SU-DHL-6 (cell line): ENCODE results near the gene MVP.

Experiments used
- H2AFZ ChIP-seq: fragments of 200-600 bp; sonication (generic); 2 replicates; pipeline ENCODE4 v1.6.1; 2014; ENCODE audit warnings: low read depth, mild to moderate bottlenecking, moderate library complexity, mixed read lengths, antibody characterized with exemption, low read length; ENCODE audit not compliant: severe bottlenecking
- H3F3A ChIP-seq: fragments of 200-600 bp; shearing (Covaris generic); 2 replicates; pipeline ENCODE4 v1.6.0; 2016; ENCODE audit warnings: antibody characterized with exemption, mild to moderate bottlenecking; ENCODE audit not compliant: insufficient read depth
- H3K27ac ChIP-seq: fragments of 200-600 bp; sonication (generic); 2 replicates; pipeline ENCODE4 v1.5.1; 2016; ENCODE audit warnings: low read depth, mild to moderate bottlenecking, low read length, moderate library complexity, mixed read lengths
- H3K27me3 ChIP-seq: fragments of 200-600 bp; sonication (generic), shearing (Covaris generic); 2 replicates; pipeline ENCODE4 v1.6.0; 2014; ENCODE audit warnings: mild to moderate bottlenecking, low read length
- H3K36me3 ChIP-seq: fragments of 200-600 bp; sonication (generic); 2 replicates; pipeline ENCODE4 v1.6.1; 2014; ENCODE audit warnings: mild to moderate bottlenecking, low read length, mixed read lengths
- H3K4me2 ChIP-seq: fragments of 300-600, 200-600 bp; shearing (Covaris generic), sonication (generic); 2 replicates; pipeline ENCODE4 v1.6.0; 2014; ENCODE audit warnings: low read length, low read depth, mild to moderate bottlenecking; ENCODE audit not compliant: poor library complexity, severe bottlenecking
- H3K4me3 ChIP-seq: fragments of 200-600 bp; sonication (generic); 2 replicates; pipeline ENCODE4 v1.5.1; 2014; ENCODE audit warnings: antibody characterized with exemption, low read length, mild to moderate bottlenecking, mixed read lengths; ENCODE audit not compliant: insufficient read depth, poor library complexity, severe bottlenecking
- H3K79me2 ChIP-seq: fragments of 200-600 bp; sonication (generic); 2 replicates; pipeline ENCODE4 v1.6.1; 2014; ENCODE audit warnings: mild to moderate bottlenecking, low read length, moderate library complexity; ENCODE audit not compliant: insufficient read depth
- H3K9ac ChIP-seq: fragments of 200-600 bp; sonication (generic); 2 replicates; pipeline ENCODE4 v1.7.0; 2014; ENCODE audit warnings: mild to moderate bottlenecking, low read length
- H3K9me2 ChIP-seq: fragments of 200-600 bp; sonication (generic); replicated peaks from 2 replicates; pipeline ENCODE4 v1.6.1; 2014; ENCODE audit warnings: low read length; ENCODE audit not compliant: insufficient read depth
- H3K9me3 ChIP-seq: fragments of 200-600 bp; sonication (generic); 2 replicates; pipeline ENCODE4 v1.6.1; 2014; ENCODE audit warnings: low read length, mixed read lengths; ENCODE audit not compliant: insufficient read depth
- H4K20me1 ChIP-seq: fragments of 200-600 bp; sonication (generic); 2 replicates; pipeline ENCODE4 v1.6.1; 2014; ENCODE audit warnings: low read depth, mild to moderate bottlenecking, antibody characterized with exemption, low read length, moderate library complexity, mixed read lengths
- CTCF ChIP-seq: fragments of 200-600 bp; sonication (generic); IDR thresholded peaks from one replicate; pipeline ENCODE4 v1.5.1; 2017; ENCODE audit warnings: antibody characterized with exemption, mild to moderate bottlenecking, low read length, moderate library complexity; ENCODE audit not compliant: insufficient read depth, poor library complexity, severe bottlenecking
- EZH2phosphoT487 ChIP-seq: fragments of 200-600 bp; sonication (generic), shearing (Covaris generic); conservative IDR thresholded peaks from 2 replicates; pipeline ENCODE4 v1.6.1; 2018; ENCODE audit warnings: mild to moderate bottlenecking, antibody characterized with exemption, low read length, moderate library complexity, mixed read lengths

MVP gene

GRCh38 chr16:29825145-29826044, 5.1 kb downstream of the MVP start:
- Histone ChIP-seq H3K4me2 (no peak overlapping the region), H3K9ac (no peak overlapping the region), H3K4me3 (no peak overlapping the region)

GRCh38 chr16:29826342-29826695, 6.1 kb downstream of the MVP start:
- no peak overlapping the region for H3K4me3 ChIP-seq
- H3K4me2 ChIP-seq = no peak overlapping the region
- H3K9ac ChIP-seq = no peak overlapping the region

More at GRCh38 chr16:29825145-29826044, 5.1 kb downstream of the MVP start:
- H4K20me1 ChIP-seq = no peaks in the 10 kb centered on the region
- H3K27me3 ChIP-seq = no peaks in the 10 kb centered on the region
- no peak for TF ChIP-seq CTCF
- H3K9me2 ChIP-seq = no peaks in the 10 kb centered on the region
- no peaks in the 10 kb centered on the region for H3K9me3 ChIP-seq
- H3K27ac ChIP-seq = no peak overlapping the region
- no peaks in the 10 kb centered on the region for H3K79me2 ChIP-seq
- no peaks in the 10 kb centered on the region for H3K36me3 ChIP-seq
- H2AFZ ChIP-seq = no peak overlapping the region
- H3F3A ChIP-seq = no peaks in the 10 kb centered on the region

GRCh38 chr16:29830774-29831173, 10.5 kb downstream of the MVP start:
- Histone ChIP-seq H3K79me2 (no peaks in the 10 kb centered on the region), H3K4me3 (no peak overlapping the region), H3F3A (no peaks in the 10 kb centered on the region), H3K36me3 (no peaks in the 10 kb centered on the region), H2AFZ (no peak overlapping the region), H3K9me3 (no peaks in the 10 kb centered on the region), H3K9me2 (no peaks in the 10 kb centered on the region), H3K27me3 (no peaks in the 10 kb centered on the region), H4K20me1 (no peaks in the 10 kb centered on the region), H3K4me2 (no peak overlapping the region), H3K9ac (no peak overlapping the region), H3K27ac (no peak overlapping the region)
- TF ChIP-seq EZH2phosphoT487 (no peak), CTCF (no peak)

More at GRCh38 chr16:29826342-29826695, 6.1 kb downstream of the MVP start:
- Histone ChIP-seq H4K20me1 (no peaks in the 10 kb centered on the region), H3F3A (no peaks in the 10 kb centered on the region), H3K27ac (no peak overlapping the region), H3K36me3 (no peaks in the 10 kb centered on the region), H3K9me2 (no peaks in the 10 kb centered on the region), H3K9me3 (no peaks in the 10 kb centered on the region), H2AFZ (no peak overlapping the region), H3K79me2 (no peaks in the 10 kb centered on the region), H3K27me3 (no peaks in the 10 kb centered on the region)
- no peak for TF ChIP-seq EZH2phosphoT487
- TF ChIP-seq CTCF = no peak
